RWPE1 (cell line): Measurements from ENCODE around the gene C10orf90.
"Not testable (repeated sequence)": the region's sequence is repeated elsewhere in the genome, so short reads cannot be mapped to it uniquely, and the experiment has no call there.

ENCODE experiments used
- CTCF ChIA-PET: fragments of 350-600 bp; sonication (Branson Sonifier 250); formaldehyde crosslinking; extraction: SDS; loops from one replicate; lab custom pipeline; 2021; lab: Yijun Ruan, JAX
- POLR2A ChIA-PET: fragments of 400-600 bp; formaldehyde crosslinking; extraction: SDS; loops from one replicate; lab custom pipeline; 2020; ENCODE audit warnings: antibody characterized with exemption; ENCODE audit not compliant: low non-redundant PET; lab: Yijun Ruan, JAX
- DNase-seq: peaks from one replicate; pipeline ENCODE4 v3.0.0; 2012; ENCODE audit warnings: low spot score
- H3K27ac ChIP-seq: fragments of 450-650 bp; 2 replicates; pipeline ENCODE4 v1.5.1; 2017
- TF ChIP-seq, protein P1 (sequence below): fragments of 450-650 bp; conservative IDR thresholded peaks from 2 replicates; pipeline ENCODE4 v1.5.1; 2017; ENCODE audit warnings: low read depth, mild to moderate bottlenecking

Gene C10orf90

GRCh38 chr10:126380352-126381076, 290.0 kb downstream of the C10orf90 start:
- CTCF ChIA-PET, result interaction anchor here (0.6 kb wide), 1 partner anchor 404 kb away, joined by 6 read pairs; no protein-coding TSS in a partner anchor
- no peak overlapping the region for H3K27ac ChIP-seq
- POLR2A ChIA-PET, result no interaction called here
- TF ChIP-seq, protein P1, sequence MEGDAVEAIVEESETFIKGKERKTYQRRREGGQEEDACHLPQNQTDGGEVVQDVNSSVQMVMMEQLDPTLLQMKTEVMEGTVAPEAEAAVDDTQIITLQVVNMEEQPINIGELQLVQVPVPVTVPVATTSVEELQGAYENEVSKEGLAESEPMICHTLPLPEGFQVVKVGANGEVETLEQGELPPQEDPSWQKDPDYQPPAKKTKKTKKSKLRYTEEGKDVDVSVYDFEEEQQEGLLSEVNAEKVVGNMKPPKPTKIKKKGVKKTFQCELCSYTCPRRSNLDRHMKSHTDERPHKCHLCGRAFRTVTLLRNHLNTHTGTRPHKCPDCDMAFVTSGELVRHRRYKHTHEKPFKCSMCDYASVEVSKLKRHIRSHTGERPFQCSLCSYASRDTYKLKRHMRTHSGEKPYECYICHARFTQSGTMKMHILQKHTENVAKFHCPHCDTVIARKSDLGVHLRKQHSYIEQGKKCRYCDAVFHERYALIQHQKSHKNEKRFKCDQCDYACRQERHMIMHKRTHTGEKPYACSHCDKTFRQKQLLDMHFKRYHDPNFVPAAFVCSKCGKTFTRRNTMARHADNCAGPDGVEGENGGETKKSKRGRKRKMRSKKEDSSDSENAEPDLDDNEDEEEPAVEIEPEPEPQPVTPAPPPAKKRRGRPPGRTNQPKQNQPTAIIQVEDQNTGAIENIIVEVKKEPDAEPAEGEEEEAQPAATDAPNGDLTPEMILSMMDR, result no peak
- no peak for DNase-seq

- DNase-seq, POLR2A ChIA-PET, H3K27ac ChIP-seq, CTCF ChIA-PET: not testable (repeated sequence)
These were observed 291.3 kb downstream of the C10orf90 start for GRCh38 chr10:126379166-126379565.

DNA sequence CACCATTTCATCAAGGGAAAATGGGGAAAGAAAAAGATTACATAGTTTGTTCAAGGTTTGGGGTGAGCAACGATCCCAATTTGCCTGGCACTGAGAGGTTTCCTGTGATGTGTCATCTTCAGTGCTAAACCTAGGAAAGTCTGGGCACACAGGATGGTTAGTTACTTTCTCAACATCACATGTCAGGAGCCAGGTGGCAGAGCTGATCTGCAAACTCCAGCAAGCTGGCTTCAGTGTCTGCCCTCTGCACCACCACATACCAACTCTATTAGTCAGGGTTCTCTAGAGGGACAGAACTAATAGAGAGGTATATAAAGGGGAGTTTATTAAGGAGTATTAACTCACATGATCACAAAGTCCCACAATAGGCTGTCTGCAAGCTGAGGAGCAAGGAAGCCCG, 293.5 kb downstream of the C10orf90 start:
- ChIA-PET POLR2A (no interaction called here), CTCF (interaction anchor here (0.6 kb wide), 1 partner anchor 203 kb away, joined by 3 read pairs; no protein-coding TSS in a partner anchor)
- DNase-seq, result no peak
- TF ChIP-seq, protein P1, result no peak
- no peak overlapping the region for H3K27ac ChIP-seq

DNA sequence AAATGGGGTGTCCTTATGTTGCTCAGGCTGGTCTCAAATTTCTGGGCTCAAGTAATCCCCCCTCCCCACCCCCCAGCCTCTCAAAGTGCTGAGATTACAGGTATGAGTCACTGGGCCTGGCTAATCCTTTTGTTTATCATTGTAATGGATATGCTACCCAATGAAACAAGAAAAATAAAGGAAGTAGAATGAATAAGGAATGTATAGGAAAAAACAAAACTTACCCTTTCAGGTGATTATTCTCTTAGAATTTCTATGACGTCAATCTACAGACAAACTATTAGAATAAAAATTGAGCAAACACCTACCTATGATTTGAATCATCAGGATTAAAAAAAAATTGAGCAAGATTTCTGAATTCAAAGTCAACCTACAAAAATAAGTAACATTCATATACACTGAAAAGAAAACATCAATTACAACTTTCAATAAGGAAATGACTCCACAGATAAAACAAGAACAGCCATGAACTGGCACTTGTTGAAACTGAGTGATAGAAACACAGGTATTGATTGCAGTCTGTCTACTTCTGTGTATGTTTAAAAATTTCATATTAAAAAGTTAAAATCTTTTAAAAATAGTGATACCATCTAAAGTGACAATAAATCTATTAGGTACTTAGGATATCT, 294.5 kb downstream of the C10orf90 start:
- POLR2A ChIA-PET, result no interaction called here
- CTCF ChIA-PET, result interaction anchor here (0.6 kb wide), 1 partner anchor 776 kb away, joined by 4 read pairs; no protein-coding TSS in a partner anchor
- TF ChIP-seq, protein P1, result no peak
- DNase-seq, result no peak
- H3K27ac ChIP-seq, result no peak overlapping the region

DNA sequence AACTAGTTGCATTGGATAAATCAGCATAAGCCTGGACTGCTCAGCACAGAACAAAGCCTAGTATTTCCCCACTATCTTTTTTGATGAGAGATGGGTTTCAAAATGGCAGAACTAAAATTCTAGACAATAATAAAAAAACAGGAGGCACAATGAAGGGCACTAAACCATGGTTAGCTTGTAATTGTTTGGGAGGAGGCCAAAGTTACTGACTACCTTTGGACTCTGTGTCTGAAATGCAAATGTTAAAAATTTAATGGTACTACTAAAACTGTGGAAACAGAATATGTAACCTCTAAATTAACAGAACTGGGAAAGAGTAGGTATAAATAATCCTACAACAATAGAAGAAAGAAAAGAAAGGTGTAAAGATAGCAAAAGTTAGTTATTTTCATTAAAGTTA, 295.2 kb downstream of the C10orf90 start:
- TF ChIP-seq, protein P1, result no peak
- CTCF ChIA-PET, result interaction anchor here (0.6 kb wide), 1 partner anchor 776 kb away, joined by 4 read pairs; no protein-coding TSS in a partner anchor
- H3K27ac ChIP-seq, result no peak overlapping the region
- POLR2A ChIA-PET, result no interaction called here
- no peak for DNase-seq
